HG02759 (cell line): Measurements from ENCODE around the gene ACKR4.
"Not testable (repeated sequence)": the region's sequence is repeated elsewhere in the genome, so short reads cannot be mapped to it uniquely, and the experiment has no call there.

Experiments used
- ATAC-seq: cut with Tn5 transposase; IDR thresholded peaks from one replicate; pipeline ENCODE4 v1.9.1; 2021; ENCODE audit warnings: mild to moderate bottlenecking, moderate library complexity; ENCODE audit not compliant: unreplicated experiment

The ACKR4 gene

DNA sequence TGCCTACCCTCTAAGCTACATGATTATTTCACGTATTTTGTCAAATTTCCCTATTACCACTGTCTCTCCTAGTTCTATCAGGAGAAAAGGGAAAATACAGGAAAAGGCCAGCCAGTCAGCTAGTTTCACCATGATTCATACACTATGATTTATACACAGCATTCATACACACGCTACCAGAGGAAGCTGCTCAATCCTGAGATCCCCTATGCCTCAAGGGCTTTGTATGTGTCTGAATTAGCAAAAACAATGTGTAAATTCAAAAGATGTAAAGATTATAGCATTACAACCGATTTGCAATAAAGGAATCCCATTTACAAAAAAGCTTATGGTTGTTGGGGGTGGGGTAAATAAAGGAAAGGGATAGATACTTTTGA is 3.1 kb upstream of the ACKR4 start:
- no peak for ATAC-seq

DNA sequence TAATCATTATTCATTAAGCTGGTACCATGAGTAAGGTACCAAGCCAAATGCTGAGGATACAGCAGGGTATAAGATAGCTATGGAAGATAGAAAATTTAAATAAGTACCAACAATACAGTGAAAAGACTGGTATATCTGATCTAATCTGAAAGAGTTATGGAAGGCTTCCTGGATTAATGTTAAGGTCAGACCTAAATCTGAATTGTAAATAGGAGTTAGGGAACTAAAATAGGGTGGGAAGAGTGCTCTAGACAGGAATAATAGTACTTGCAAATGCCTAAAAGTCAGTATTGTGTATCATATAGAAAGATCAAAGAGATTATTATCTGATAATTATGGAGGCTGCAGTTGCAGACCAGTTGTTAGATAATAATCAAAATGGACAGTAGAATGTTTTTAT is 2.6 kb upstream of the ACKR4 start:
- ATAC-seq, result no peak

DNA sequence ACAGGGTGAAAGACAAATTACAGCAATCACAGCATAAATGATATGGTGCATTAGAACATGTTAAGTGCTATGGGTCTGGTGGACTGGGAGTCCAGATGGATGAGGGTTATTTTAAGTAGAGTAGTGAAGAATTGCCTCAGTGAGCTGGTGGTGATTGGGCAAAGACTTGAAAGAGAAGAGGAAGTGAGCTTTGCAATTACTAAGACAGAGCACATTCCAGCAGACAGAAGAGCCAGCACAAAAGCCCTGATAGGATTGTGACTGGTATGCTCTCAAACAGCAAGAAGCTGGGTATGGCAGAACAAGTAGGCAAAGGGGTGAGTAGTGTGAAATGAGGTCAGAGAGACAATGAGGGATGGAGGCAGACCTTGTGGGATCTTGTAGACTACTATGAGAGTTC is 2.1 kb upstream of the ACKR4 start:
- no peak for ATAC-seq

DNA sequence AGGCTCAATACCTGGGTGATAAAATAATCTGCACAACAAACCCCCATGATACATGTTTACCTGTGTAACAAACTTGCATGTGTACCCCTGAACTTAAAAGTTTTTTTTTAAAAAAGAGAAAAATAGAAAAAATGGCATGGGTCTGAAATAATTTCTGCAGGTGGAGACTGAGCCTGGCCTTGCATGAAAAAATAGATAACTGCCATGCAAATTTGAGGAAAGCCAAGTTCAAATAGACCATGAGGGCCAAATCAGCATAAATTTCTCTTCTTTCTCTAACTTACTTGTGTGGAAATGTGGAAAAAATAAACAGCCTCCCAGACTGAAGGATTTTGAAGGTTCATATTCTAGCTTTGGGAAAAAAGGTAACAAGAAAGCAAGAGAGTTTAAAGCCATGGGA is 744 bp upstream of the ACKR4 start:
- no peak for ATAC-seq

DNA sequence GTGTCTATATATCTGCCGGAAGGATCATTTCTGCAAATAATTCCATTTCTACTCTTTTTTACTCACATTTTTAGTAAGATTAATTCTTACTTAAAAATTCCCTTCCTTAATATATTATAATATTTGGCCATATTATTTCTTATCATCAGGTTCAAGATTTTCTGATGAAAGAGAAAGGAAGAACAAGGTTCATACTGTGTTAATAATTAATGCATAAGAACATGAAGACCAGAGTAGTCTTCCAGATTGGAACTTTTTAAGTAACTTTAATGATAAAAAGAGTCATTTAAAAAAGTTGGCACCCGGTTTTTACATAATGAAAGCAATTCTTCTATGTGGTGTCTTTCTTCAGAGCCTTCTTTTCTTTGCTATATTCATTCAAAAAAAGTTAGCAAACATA is 590 bp downstream of the ACKR4 start:
- no peak for ATAC-seq

DNA sequence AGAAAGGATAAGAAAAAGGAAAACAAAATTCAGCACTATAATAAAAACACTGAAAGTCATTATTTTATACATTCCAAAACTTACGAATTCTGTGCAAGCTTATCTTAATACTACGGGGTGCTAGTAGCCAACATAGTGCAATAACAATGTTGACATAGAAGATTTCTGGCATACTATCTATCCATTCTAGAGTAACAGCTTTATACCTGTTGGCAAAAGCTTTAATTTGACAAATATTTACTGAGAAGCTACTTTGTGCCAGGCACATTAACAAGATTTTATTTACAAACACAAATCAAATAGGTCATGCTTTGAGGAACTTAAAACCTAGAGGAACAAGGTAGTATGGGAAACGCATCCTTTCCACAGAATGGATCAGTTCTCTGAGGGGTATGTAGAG is 1.1 kb downstream of the ACKR4 start:
- no peak for ATAC-seq

DNA sequence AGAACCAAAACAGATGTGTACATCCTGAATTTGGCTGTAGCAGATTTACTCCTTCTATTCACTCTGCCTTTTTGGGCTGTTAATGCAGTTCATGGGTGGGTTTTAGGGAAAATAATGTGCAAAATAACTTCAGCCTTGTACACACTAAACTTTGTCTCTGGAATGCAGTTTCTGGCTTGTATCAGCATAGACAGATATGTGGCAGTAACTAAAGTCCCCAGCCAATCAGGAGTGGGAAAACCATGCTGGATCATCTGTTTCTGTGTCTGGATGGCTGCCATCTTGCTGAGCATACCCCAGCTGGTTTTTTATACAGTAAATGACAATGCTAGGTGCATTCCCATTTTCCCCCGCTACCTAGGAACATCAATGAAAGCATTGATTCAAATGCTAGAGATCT is 3.5 kb downstream of the ACKR4 start:
- ATAC-seq, result not testable (repeated sequence)

DNA sequence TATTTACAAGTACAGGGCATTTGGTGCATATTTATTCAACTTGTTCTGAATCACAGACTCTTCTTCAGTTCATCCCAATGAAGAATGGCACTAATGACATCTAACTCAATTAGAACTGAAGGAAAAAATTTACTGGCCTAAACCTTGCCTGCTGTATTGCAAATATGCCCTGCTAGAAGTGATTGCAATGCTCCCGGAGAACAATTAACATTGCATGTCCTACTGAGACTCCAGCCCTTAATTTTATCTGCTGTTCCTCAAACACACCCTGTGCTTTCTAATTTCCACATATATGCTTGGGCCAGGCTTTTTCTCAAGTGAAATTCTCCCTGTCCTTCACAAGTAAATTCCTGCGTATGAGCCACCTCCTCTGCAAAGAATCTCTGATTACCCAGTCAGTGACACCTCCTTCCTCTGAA is 8.3 kb downstream of the ACKR4 start:
- ATAC-seq, result no peak

DNA sequence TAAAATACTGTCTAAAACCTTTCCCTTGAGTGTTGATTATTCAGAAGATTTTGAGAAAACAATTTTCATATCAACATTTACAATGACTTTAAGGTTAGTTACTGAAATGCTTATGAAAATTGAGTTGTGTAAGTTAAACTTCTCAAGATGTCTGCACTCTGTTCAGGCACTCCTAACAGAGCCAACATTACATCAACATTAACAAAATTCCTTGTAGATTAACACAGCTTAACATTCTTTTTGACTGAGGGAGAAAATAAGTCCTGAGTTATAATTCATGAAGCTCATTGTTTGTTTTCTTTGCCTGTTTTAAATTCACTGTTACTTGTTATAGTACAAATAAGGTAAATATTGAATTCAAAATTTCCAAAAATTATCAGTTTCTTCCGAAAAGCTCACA is 9.0 kb downstream of the ACKR4 start:
- ATAC-seq, result no peak

DNA sequence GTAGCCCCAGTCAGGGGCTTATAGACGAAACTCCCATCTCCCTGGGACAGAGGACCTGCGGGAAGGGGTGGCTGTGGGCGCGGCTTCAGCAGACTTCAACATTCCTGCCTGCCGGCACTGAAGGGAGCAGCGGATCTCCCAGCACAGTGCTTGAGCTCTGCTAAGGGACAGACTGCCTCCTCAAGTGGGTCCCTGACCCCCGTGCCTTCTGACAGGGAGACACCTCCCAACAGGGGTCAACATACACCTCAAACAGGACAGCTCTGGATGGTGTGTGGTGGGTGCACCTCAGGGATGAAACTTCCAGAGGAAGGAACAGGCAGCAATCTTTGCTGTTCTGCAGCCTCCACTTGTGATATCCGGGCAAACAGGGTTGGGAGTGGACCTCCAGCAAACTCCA is 9.6 kb downstream of the ACKR4 start:
- not testable (repeated sequence) for ATAC-seq

DNA sequence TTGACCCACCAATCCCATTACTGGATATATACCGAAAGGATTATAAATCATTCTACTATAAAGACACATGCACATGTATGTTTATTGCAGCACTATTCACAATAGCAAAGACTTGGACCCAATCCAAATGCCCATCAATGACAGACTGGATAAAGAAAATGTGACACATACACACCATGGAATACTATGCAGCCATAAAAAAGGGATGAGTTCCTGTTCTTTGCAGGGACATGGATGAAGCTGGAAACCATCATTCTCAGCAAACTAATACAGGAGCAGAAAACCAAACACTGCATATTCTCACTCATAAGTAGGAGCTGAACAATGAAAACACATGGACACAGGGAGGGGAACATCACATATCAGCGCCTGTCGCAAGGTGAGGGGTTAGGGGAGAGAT is 18.2 kb downstream of the ACKR4 start:
- ATAC-seq, result not testable (repeated sequence)

DNA sequence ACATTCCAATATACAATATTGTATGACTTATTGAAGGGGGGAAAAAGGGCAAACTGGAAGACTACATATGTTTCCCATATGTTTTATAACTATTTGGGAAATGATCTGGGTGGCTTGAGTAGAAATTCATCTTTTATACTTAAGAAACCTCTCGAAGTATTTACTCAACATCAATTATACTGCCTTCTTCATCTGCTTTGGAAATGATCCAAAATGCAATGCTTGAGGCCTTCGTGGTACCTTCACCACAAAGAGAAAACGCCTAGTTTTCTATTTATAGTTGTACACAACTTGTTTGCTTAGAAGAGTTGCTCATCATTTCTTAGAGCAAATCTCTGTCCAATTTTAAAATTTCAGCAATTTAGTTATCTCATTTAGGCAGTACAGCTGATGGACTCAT is 18.8 kb downstream of the ACKR4 start:
- ATAC-seq, result no peak

DNA sequence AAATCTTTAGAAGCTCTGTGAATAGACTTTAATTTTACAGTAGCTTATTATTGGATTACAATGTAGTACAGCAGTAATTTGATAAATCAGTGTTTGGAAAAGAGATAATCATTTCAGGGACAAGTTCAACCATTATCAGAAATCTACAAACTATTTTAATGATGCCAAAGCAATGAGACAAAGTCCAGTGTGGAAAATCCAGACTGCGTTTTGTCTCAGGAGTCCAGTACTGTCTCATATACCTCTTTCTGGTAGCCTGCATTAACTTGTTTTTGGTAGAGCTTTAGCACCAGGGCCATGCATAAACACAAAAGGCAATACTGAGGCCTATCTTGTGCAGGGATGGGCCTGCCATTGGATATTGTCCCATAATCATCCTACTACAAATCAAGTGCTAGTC is 19.7 kb downstream of the ACKR4 start:
- ATAC-seq, result no peak

DNA sequence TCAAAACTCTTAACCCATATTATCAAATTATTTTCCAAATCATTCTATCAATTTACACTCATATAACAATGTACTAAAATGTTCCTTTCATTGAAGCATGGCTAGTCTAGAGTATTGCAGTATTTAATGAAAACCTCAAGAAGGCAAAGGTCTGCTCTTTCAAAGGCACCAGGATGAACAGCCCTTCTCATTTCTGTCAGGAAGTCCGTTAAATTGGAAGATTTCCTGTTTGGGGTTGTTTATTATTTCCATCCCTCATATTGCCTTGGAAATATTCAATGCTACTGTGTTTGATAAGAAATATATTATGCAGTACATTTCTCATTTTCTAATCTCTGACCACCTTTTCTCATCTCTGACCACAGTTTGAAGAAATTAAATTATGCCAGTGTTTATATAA is 25.1 kb downstream of the ACKR4 start:
- ATAC-seq, result no peak

DNA sequence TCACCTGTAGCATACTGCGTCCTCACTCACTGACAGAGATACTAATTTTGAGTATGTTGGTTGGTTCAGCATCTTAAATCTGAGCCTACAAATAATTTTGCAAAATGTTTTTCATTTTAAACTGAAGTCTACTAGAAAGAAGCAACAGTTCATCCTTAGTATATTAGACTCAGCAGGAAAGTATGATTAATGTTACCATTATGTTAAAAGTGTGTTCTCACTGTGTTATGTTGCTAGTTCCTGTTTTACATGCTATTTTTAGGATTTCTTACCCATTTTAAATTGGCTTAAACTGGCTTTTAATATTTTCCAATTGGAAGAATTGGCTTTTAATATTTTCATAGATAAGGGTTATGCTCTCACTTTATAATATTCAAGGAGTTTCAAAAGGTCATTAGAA is 25.7 kb downstream of the ACKR4 start:
- no peak for ATAC-seq

DNA sequence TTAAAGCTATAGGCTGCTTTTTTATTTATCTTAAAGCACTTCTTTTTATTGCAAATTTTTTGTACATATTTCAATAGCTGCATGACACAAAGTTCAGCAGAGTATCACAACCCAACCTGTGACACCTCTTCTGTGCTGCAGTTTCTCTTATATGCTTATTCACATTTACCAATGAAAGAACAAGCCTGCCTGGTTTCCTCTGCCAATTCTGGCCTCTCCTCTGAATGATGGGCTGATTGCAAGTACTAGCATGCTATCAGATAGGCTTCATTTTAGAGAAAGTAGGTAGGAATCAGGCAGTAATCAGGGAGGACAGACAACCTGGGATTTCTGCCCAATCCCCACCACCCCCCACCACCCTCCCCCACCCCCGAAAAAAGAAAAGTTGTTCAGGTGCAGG is 26.6 kb downstream of the ACKR4 start:
- no peak for ATAC-seq

DNA sequence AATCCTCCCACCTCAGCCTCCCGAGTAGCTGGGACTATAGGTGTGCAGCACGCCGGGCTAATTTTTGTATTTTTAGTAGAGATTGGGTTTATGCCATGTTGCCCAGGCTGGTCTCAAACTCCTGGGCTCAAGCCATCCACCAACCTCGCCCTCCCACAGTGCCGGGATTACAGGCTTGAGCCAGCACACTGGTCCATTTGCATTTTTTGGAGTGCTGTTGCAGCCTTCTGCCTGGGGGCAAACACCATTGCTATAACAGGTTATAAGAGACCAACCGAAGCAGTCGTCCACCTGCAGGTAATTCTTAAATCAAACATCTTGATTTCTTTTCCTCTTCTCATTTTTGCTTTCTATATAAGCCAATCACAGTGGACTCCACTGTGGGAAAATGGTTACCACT is 27.7 kb downstream of the ACKR4 start:
- ATAC-seq, result no peak

DNA sequence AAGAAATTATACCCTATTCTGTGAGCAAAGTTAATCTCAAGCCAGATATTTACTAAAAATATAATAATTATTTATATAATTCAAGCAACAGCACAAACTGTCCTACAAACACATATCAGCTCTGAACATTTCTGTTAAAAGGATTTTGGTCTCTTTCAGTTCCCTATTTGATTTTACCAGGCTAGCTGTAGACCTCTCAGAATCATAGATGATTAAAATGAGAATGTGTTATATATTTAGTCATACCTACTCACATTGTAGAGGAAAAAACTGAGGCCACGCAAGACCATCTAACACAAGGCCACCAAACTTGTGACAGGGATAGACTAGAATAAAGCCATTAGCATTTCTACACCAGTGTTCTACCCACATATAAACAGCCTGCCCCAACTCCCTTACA is 28.5 kb downstream of the ACKR4 start:
- ATAC-seq, result peak; percentile 87

DNA sequence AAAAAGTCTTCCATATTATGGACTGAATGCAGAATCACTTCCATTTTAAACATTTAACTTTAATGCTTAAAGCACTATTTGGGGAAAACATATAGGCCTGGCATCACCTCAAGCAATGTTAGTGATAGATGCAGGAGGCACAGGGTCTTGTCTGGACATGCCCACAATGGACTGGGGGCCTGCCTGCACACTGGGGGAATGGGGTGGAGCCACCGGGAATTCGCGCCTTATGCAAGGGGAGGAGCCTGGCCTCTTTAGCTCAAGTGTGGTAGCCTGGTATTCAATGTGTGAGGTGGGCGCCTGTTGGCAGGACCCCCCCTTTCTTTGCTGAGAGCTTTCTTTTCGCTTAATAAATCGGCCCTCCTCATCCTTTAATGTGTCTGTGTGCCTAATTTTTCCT is 29.9 kb downstream of the ACKR4 start:
- no peak for ATAC-seq

DNA sequence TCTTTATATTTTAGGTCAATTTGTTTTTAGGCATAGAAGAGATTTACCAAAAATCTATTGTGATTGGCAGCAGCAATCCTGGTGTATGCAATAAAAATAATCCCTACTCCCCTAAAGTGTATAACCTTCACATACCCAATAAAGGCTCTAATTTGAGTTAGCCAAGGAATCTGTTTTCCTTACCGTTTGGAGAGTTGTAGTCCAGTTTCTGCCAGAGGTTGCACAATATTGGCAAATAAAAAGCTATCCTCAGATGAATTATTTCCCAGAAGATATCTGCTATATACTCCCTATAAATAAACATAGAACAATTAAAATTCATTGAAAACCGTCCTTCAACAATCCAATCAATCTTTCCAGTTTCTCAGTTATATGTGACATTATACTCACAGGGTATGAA is 31.1 kb downstream of the ACKR4 start:
- no peak for ATAC-seq

DNA sequence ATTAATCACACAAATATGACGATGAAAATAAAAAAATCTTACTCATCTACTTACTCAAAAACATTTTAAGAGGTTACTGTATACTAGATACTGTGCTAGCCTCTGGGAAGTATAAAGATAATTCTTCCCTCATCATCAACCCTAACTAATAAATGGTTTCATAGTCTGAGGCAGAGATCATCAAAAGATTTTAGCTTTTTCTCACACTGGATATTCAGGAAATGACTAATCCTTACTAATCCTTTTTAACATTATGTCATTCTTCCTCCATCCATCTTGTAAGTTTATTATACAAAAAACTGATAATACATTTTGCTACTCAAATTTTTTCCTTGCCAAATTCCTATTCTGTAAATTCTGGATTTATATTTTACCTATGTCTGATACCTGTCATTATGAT is 32.9 kb downstream of the ACKR4 start:
- ATAC-seq, result no peak

DNA sequence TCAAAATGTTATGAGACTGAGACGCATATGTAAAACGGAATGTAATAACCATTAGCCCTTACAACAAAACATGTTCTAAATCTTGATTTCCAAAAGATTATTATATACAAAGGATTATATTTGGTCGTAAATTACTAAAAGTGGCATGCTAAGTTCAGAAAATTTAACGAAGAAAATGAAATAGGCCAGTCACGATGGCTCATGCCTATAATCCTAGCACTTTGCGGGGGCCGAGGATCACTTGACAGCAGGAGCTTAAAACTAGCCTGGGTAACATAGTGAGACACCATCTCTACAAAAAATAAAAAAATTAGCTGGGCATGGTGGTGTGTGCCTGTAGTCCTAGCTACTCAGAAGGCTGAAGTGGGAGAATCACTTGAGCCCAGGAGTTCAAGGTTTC is 33.5 kb downstream of the ACKR4 start:
- ATAC-seq, result no peak

DNA sequence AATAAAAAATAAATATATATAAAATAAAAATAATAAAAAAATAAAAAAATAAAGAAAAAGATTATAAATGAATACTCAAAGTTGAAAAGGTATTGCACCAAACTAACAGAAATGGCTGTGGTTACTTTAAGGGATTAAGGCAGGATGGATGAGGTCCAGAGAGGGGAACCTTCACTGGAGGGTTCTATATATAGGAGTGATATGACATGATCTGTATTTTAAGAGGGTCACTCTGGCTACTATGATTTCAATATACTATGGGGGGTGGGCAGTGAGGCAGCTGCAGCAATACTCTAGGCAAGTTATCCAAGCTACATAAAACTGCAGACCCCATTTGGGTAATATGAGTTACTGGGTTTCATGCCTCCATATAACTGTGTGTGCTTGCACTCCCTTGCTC is 38.0 kb downstream of the ACKR4 start:
- ATAC-seq, result no peak

DNA sequence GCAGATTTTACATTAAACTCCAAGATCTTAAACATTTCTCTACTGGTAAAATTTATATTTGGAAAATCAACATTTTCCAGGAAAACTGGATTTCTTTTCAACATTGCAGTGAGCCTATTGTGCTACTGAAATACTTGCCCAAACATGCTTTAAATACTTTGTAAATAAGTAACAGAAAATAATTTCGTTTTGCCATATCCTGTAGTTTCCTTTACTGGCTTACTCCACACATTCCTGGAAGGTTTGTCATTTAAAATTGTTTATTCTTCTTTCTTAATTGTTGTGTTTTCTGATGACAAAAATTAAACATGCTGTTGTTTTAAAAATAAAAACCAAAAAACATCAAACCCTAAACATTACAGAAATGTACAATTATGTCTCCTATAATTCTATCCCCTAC is 40.5 kb downstream of the ACKR4 start:
- no peak for ATAC-seq
